G401.6 (cell line): ENCODE results near the gene DAND5.

Experiments
- FAIRE-seq: peaks from 2 replicates; lab custom pipeline; 2012; peaks lifted over from hg19 to GRCh38; lab: Jason Lieb, UNC

Gene DAND5

GRCh38 chr19:12969292-12969988 lies at the start of gene DAND5:
Gene DAND5, plus strand, starts transcription at chr19:12969576. Its CDS starts 85 bp downstream, at chr19:12969661.
- no peak for FAIRE-seq

DNA sequence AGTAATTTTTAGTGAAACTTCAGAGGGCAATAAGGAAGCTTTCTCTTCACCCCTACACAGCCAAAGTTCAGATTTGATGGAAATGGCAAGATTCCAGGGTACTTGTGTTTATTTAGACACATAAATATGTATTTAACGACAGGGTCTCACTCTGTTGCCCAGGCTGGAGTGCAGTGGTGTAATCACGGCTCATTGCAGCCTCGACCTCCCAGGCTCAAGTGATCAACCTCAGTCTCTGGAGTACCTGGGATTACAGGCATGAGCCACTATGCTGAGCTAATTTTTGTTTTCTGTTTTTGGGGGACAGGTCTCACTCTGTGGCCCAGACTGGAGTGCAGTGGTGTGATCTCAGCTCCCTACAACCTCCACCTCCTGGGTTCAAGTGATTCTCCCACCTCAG lies 48.3 kb upstream of the DAND5 start:
- no peak for FAIRE-seq

- no peak for FAIRE-seq
Measured at GRCh38 chr19:12922959-12923358, 46.4 kb upstream of the DAND5 start.

- FAIRE-seq: no peak
Measured at GRCh38 chr19:12924621-12925310, 44.6 kb upstream of the DAND5 start.

GRCh38 chr19:12930002-12930645 lies 39.3 kb upstream of the DAND5 start:
- no peak for FAIRE-seq

- no peak for FAIRE-seq
Measured at GRCh38 chr19:12932392-12933286, 36.7 kb upstream of the DAND5 start.

DNA sequence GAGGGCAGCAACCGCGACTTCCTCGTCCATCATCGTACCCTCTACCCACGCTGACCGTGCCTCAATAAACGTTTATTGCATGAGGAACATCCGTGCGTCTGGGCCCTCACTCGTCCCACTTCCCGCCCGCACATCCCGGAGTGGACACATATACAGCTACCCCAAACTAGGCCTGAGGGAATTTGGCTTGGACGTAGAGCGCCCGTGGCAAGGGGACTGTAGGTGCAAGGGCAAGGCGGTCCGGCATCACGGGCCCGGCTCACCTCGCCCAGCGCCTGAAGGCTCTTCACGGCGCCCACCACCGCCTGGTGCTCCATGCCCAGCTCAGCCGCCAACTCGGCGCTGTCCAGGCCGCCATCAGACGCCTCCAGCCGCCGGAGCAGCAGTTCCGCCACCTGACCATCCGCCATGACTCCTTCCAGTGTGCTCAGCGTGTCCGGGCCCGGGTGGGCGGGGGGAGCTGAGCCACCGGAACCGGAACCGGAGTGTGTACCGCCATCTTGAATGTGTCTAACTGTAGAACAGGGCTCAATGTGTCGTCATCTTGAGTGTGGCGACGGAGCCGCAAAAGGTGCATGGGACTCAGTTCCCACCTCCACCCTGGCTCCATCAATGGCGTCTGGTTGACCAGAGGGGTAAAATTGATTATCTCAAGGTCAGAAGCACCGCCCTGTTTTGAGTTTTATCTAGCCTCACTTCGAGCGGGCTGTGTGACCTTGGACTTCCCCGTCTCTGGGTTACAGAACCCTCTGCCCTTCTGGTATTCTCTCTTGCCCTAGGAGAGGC lies 35.9 kb upstream of the DAND5 start, which contains the start of gene FARSA:
Gene FARSA (minus strand): TSS at position 425 of the 786 bp plus-strand sequence. CDS start 15 bp downstream, at position 410.
- peak; percentile 33 for FAIRE-seq

DNA sequence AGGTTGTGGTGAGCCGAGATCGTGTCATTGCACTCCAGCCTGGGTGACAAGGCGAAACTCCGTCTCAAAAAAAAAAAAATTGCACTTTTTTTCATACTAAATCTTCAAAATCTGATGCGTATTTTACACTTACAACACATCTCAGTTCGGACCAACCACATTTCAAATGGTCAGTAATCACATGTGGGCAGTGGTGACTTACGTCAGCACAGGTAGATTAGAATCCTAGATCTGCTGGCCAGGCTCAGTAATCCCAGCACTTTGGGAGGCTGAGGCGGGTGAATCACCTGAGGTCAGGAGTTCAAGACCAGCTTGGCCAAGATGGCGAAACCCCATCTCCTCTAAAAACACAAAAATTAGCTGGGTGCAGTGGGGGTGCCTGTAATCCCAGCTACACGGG lies 34.3 kb upstream of the DAND5 start:
- no peak for FAIRE-seq

DNA sequence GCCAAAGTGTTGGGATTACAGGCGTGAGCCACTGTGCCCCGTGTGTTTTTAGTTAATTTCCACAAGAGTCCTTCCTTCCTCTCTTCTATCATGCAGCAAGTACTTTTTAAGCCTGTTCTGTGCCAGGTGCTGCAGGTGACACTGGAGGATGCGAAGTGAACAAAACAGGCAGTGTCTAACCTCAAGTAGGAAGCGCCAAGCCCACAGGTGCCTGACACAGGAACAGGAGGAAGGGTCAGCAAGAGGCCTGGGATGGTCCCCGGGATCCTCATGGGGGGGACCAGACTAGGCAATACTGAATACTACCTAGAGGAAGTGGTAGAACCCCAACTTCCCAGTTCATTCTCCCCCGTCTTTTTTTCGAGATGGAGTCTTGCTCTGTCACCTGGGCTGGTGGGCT lies 32.8 kb upstream of the DAND5 start:
- FAIRE-seq: no peak

DNA sequence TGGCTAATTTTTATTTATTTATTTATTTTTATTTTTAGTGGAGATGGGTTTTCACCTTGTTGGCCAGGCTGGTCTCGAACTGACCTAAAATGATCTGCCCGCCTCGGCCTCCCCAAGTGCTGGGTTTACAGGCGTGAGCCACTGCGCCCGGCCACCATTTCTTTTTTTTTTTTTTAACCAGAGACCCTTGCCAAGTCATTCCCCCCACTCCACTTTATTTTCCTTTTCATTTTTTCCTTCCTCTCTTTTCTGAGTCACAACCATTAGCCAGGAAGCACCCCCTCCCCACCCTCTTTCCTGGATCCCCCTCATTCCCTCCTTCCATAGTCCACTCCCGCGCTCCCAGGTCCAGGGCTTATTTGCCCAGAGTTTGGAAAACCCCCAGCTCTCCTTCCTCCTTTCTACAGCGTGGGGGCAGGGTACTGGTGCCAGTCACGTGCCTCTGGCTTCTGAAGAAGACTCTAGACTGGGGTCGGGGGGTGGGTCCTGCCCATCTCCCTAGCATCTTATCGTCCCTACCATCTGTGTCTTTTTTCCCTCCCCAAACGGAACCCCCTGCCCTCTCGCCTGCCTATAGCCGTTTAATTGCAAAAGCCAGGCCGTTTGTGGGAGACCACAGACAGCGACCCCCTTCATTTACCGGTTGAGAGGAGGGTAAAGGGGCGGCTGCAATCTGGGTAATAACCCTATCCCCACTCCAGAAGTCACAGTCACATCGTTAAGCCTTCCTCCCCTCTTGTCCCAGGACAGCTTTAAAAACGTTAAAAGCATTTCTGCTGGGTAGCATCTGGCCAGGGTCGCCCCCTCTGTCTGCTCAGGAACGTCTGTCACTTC lies 32.1 kb upstream of the DAND5 start:
- FAIRE-seq: no peak

- FAIRE-seq: peak; percentile 98
Measured at GRCh38 chr19:12937927-12938778, 31.2 kb upstream of the DAND5 start, which contains the start of gene CALR. Gene CALR, plus strand, starts transcription at chr19:12938609. Its CDS starts 71 bp downstream, at chr19:12938680.

GRCh38 chr19:12938779-12939601 lies 30.4 kb upstream of the DAND5 start:
- FAIRE-seq: no peak

- no peak for FAIRE-seq
Measured at GRCh38 chr19:12939975-12940423, 29.4 kb upstream of the DAND5 start.

DNA sequence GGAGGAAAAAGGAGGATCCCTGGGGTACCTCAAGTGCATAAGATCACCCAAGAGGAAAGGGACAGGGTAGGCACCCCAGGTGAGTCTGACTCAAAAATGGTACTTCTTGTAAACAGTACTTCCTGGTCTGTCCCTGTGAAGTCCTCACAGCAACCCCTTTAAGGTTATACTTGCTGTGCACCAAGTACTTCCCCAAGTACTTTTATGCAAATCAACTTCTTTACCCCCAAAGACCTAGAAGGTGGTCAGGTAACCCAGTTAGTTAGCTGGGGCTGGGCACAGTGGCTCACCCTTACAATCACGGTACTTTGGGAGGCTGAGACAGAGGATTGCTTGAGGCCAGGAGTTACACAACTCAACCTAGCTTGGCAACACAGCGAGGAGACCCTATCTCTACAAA lies 28.5 kb upstream of the DAND5 start:
- FAIRE-seq: no peak

DNA sequence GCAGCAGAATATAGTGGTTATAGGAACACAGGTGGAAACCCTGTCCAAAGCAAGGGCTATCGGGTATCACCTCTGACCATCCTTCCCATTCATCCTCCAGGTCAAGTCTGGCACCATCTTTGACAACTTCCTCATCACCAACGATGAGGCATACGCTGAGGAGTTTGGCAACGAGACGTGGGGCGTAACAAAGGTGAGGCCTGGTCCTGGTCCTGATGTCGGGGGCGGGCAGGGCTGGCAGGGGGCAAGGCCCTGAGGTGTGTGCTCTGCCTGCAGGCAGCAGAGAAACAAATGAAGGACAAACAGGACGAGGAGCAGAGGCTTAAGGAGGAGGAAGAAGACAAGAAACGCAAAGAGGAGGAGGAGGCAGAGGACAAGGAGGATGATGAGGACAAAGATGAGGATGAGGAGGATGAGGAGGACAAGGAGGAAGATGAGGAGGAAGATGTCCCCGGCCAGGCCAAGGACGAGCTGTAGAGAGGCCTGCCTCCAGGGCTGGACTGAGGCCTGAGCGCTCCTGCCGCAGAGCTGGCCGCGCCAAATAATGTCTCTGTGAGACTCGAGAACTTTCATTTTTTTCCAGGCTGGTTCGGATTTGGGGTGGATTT lies 25.8 kb upstream of the DAND5 start:
- no peak for FAIRE-seq

GRCh38 chr19:12944104-12944674 lies 25.2 kb upstream of the DAND5 start:
- FAIRE-seq: no peak

GRCh38 chr19:12945479-12946091 lies 23.8 kb upstream of the DAND5 start, which contains the start of gene RAD23A:
Gene RAD23A, plus strand, starts transcription at chr19:12945862. Its CDS starts 87 bp downstream, at chr19:12945949.
- peak; percentile 96 for FAIRE-seq
